Peyer's patch (tissue), 4 donors: ENCODE results near the gene LRRFIP1.

Source experiments
- CTCF ChIP-seq, 6 experiments: fragments of 450-650 bp in 4 of 6; fragments of 200-600 bp in 2 of 6; sonication (generic) in 1 of 6; IDR thresholded peaks; one replicate each; pipeline ENCODE4 v1.5.1; 2017 to 2019; ENCODE audit warnings: antibody characterized with exemption in 6 of 6, mild to moderate bottlenecking in 3 of 6, moderate library complexity in 1 of 6
- POLR2A ChIP-seq, 2 donors: fragments of 450-650 bp; IDR thresholded peaks; one replicate each; pipeline ENCODE4 v1.5.1; 2017; ENCODE audit warnings: antibody characterized with exemption in 2 of 2, mild to moderate bottlenecking in 2 of 2, moderate library complexity in 2 of 2

GRCh38 chr2:237616734-237617586, 10.4 kb upstream of the LRRFIP1 start:
- TF ChIP-seq CTCF (IDR thresholded peaks at IDR 0.05) (no peak), POLR2A (IDR thresholded peaks at IDR 0.05) (no peak)
